ENCODE results near the gene CTNNA3. TPM values are rescaled to one million over a fixed set of nuclear protein-coding genes. Genes with fewer than 3 reads are reported as not detected.

The CTNNA3 gene
- total and polyA plus RNA-seq, 7 donors, result under 0.01 to 4.6 (median 2.4) TPM; not detected in 1

- no peaks in the 10 kb centered on the region for H3K27me3 ChIP-seq
- H3K9me3 ChIP-seq, result no peaks in the 10 kb centered on the region
- H3K4me3 ChIP-seq, result no peak overlapping the region
- DNase-seq, result no peak
- H3K27ac ChIP-seq, result no peak overlapping the region
- no peaks in the 10 kb centered on the region for H3K36me3 ChIP-seq
- TF ChIP-seq EP300 (IDR thresholded peaks at IDR 0.05) (no peak), CTCF (IDR thresholded peaks at IDR 0.05) (no peak), POLR2A (IDR thresholded peaks at IDR 0.05) (no peak), POLR2AphosphoS5 (IDR thresholded peaks at IDR 0.05) (no peak)
- intact Hi-C loops (cut with DNase I), result no loop called here
- H3K4me1 ChIP-seq, result peaks cover 0 to 33% (median 12%) of the 10 kb centered on the region in 4 donors
Observed at GRCh38 chr10:67087135-67087425, 608.9 kb downstream of the CTNNA3 start.

GRCh38 chr10:67086327-67087134 lies 609.5 kb downstream of the CTNNA3 start:
- no peaks in the 10 kb centered on the region for H3K9me3 ChIP-seq
- no peak for TF ChIP-seq CTCF (IDR thresholded peaks at IDR 0.05)
- no peak for TF ChIP-seq POLR2AphosphoS5 (IDR thresholded peaks at IDR 0.05)
- no peak for TF ChIP-seq POLR2A (IDR thresholded peaks at IDR 0.05)
- WGBS, 2 donors, result 30 to 62% methylated on average over 2 of the region's 2 CpGs
- no peaks in the 10 kb centered on the region for H3K36me3 ChIP-seq
- no peaks in the 10 kb centered on the region for H3K27me3 ChIP-seq
- H3K4me1 ChIP-seq, result peaks cover 0 to 33% (median 12%) of the 10 kb centered on the region in 4 donors
- no peak for DNase-seq
- H3K27ac ChIP-seq, result no peak overlapping the region
- no peak overlapping the region for H3K4me3 ChIP-seq
- intact Hi-C loops (cut with DNase I), result no loop called here

- intact Hi-C loops (cut with DNase I), result no loop called here
- no peak overlapping the region for H3K27ac ChIP-seq
- no peaks in the 10 kb centered on the region for H3K9me3 ChIP-seq
- H3K36me3 ChIP-seq, result no peaks in the 10 kb centered on the region
- 22 to 45% methylated on average over 4 of the region's 4 CpGs for WGBS, 2 donors
- H3K27me3 ChIP-seq, result no peaks in the 10 kb centered on the region
- TF ChIP-seq POLR2A (IDR thresholded peaks at IDR 0.05) (no peak), CTCF (IDR thresholded peaks at IDR 0.05) (no peak), POLR2AphosphoS5 (IDR thresholded peaks at IDR 0.05) (no peak), EP300 (IDR thresholded peaks at IDR 0.05) (no peak)
- H3K4me3 ChIP-seq, result no peak overlapping the region
- no peak for DNase-seq
- H3K4me1 ChIP-seq, result no peaks in the 10 kb centered on the region
Observed at GRCh38 chr10:67079126-67079525, 616.9 kb downstream of the CTNNA3 start.

GRCh38 chr10:67077376-67077775 lies 618.6 kb downstream of the CTNNA3 start:
- whole genome bisulfite sequencing, 2 donors, result 96 to 99% methylated on average over 1 of the region's 1 CpG
- intact Hi-C loops (cut with DNase I), result no loop called here
- no peak overlapping the region for H3K27ac ChIP-seq
- DNase-seq, result no peak
- H3K9me3 ChIP-seq, result no peaks in the 10 kb centered on the region
- H3K36me3 ChIP-seq, result no peaks in the 10 kb centered on the region
- H3K4me3 ChIP-seq, result no peak overlapping the region
- H3K4me1 ChIP-seq, result no peaks in the 10 kb centered on the region
- H3K27me3 ChIP-seq, result no peaks in the 10 kb centered on the region
- TF ChIP-seq CTCF (IDR thresholded peaks at IDR 0.05), result no peak
- TF ChIP-seq POLR2AphosphoS5 (IDR thresholded peaks at IDR 0.05), result no peak
- TF ChIP-seq EP300 (IDR thresholded peaks at IDR 0.05), result no peak
- no peak for TF ChIP-seq POLR2A (IDR thresholded peaks at IDR 0.05)

GRCh38 chr10:67076144-67076543 lies 619.9 kb downstream of the CTNNA3 start:
- intact Hi-C loops (cut with DNase I), result no loop called here
- Histone ChIP-seq H3K36me3 (no peaks in the 10 kb centered on the region), H3K4me3 (no peak overlapping the region), H3K9me3 (no peaks in the 10 kb centered on the region), H3K4me1 (no peaks in the 10 kb centered on the region), H3K27ac (no peak overlapping the region), H3K27me3 (no peaks in the 10 kb centered on the region)
- DNase-seq, result no peak
- TF ChIP-seq POLR2AphosphoS5 (IDR thresholded peaks at IDR 0.05), result no peak
- TF ChIP-seq CTCF (IDR thresholded peaks at IDR 0.05), result no peak
- TF ChIP-seq POLR2A (IDR thresholded peaks at IDR 0.05), result no peak
- TF ChIP-seq EP300 (IDR thresholded peaks at IDR 0.05), result no peak
